NCI-H1105 (cell line): Measurements from ENCODE around the gene WSCD2.

Experiments used
- DNase-seq: peaks from one replicate; lab custom pipeline; 2025; lab: John Stamatoyannopoulos, UW

WSCD2 gene

GRCh38 chr12:108109504-108109903 is 19.6 kb upstream of the WSCD2 start:
- no peak for DNase-seq

DNA sequence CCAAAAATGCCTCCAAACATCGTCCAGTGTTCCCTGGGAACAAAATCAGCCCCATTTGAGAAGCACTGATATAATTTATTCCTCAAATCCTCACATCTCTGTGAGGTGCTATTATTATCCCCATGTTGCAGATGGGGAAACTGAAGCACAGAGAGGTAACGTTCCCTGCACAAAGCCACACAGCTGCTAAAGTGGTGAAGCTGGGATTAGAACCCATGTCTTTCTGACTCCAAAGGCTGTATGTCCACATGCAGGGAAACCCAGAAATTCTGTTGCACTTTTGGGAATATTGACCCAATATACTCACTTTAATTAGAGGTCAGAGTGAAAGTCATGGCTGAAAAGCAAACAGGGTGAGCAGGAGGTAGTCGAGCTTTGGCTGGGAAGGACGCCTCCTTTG is 19.1 kb upstream of the WSCD2 start:
- DNase-seq: no peak

DNA sequence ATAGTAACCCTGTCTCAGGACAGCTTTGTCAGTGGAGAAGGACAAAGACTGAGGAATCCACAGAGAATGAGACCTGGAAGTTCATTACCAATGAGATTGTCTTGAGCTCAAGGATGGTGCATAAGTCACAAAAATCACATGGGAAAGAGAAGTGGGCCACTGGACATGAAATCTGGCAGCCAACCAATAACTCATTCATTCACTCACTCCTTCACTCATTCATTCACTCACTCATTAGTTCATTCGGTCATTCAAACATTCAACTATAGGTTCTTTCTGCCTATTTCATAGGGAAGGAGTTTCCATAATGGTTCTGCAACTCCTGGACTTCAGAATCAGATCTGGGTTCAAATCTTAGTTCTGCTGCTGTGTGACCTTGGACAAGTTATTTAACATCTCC is 18.2 kb upstream of the WSCD2 start:
- no peak for DNase-seq

- no peak for DNase-seq
Observed at GRCh38 chr12:108112832-108113556, 16.1 kb upstream of the WSCD2 start.

- no peak for DNase-seq
Observed at GRCh38 chr12:108115123-108116121, 13.7 kb upstream of the WSCD2 start.

- DNase-seq: no peak
Observed at GRCh38 chr12:108116254-108116653, 12.8 kb upstream of the WSCD2 start.

DNA sequence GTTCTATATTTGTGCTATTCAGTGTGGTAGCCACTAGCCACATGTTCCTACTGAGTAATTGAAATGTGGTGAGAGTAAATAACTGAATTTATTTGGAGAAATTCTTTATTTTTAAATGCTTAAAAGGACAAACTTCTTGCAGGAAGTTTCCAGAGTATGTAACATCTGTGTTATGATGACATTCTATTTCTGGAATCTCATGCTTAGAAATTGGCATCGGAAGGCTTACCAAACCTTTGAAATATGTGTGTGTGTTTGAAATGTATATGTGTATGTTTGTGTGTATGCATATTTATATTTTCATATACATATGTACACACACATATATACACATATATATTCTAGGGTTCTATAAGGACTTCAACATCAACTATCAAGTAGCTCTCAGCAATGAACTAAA is 12.4 kb upstream of the WSCD2 start:
- DNase-seq: no peak

DNA sequence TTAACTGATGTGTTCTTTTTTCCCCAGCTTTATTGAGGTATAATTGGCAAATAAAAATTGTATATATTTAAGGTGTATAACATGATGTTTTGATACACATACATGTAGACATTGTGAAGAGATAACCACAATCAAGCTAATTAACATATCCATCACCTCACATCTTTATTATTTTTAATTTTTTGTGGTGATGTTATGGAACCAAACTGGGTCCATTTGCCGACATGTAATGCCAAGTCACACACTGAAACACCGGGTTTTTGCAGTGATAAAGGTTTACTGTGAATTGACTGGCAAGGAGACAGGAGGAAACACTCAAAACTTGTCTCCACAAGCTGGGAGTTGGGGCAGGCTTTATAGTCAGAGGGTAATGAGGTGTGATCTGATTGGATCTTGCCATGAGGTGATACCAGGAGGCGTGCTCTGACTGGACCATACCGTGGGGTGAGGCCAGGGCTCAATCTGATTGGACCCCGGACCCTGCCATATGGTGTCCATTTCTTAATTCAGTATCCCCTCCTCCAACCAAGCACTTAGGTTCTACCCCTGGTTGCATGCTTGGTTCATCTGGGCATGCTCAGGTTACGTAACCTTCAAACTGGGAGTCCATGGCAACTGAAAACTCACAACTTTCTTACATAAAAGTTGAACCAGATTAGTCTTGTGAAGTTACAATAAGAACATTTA is 11.8 kb upstream of the WSCD2 start:
- peak; percentile 41 for DNase-seq

DNA sequence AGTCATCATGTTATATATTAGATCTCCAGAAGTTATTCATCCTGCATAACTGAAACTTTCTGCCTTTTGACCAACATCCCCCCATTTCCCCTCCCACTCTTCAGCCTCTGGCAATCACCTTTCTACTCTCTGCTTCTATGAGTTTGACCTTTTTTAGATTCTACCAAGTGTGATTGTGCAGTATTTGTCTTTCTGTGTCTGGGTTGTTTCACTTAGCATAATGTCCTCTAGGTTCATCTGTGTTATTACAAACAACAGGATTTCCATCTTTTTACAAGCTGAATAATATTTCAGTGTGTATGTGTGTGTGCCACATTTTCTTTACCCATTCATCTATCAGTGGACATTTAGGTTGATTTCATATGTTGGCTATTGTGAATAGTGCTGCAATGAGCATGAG is 11.2 kb upstream of the WSCD2 start:
- DNase-seq: no peak

GRCh38 chr12:108119126-108119973 is 9.7 kb upstream of the WSCD2 start:
- DNase-seq: no peak

GRCh38 chr12:108119974-108120862 is 8.9 kb upstream of the WSCD2 start:
- DNase-seq: no peak

GRCh38 chr12:108120863-108121165 is 8.3 kb upstream of the WSCD2 start:
- no peak for DNase-seq

DNA sequence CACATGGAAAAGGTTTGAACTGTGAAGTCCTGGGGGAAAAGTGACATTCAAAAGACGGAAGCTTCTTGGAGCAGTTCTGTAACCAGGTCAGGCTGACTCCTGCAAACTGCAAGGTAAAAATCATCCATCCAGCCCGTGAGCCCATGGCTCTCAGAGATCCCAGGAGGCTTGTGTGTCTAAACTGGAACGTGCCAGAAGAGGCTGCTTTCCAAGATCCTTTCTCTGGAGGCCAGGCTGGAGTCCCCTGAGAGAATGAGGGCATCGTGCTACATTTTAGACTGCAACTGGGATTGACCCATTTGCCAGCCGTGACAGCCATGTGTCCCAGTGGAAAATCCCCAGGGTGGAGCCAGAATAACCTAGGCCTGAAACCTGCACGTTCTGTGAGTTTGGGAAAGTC is 7.8 kb upstream of the WSCD2 start:
- DNase-seq: no peak

DNA sequence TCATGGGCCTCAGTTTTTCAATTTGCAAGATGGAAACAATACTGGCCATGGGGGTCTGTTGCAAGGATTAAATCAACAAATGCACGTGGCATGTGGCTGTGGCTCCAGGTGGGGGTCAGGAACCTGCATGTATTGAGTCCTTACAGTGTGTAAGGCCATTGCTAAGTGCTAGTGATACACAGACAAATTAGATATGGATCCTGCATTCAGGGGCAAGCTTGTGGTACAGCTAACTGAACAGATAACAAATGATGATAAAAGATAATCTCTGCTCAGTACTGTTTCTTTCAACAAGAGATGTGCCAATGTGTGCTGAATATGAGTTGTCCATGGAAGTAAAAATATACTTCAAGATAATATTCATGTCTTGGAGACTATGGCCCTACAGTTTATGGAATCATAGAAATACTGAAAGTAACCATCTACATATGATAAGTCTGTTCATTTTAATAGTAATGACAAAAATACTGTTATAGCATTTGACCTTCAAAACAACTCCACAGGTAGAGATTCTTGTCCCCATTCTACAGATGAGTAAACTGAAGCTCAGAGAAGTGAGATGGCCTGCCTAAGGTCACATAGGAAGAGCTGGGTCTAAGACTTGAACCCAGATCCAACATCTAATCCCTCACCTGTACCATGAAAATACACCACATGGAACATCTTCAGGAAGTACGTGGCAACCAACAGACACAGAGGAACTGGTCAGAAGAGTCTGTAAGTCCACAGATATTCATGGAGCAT is 7.2 kb upstream of the WSCD2 start:
- no peak for DNase-seq

DNA sequence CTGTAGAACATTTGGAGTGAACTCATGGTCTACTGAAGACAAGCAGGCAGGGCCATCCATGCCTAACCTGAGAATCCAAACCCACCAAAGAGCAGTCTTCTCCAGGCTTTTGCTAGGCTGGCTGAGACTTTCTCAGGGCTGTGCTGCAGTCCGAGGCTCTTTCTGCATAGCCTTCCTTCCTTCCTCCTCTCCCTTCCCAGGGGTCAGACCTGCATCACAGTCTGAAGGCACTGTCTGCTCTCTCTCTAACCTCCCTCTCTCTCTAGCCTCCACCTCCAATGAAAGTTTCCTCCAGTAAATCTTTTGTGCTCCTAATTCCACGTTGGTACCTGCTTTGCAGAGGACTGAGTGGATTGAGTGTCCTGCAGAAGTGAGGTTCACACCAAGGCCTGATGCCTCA is 6.4 kb upstream of the WSCD2 start:
- DNase-seq: no peak

GRCh38 chr12:108123402-108123801 is 5.7 kb upstream of the WSCD2 start:
- no peak for DNase-seq

GRCh38 chr12:108125073-108125472 is 4.0 kb upstream of the WSCD2 start:
- DNase-seq: no peak

DNA sequence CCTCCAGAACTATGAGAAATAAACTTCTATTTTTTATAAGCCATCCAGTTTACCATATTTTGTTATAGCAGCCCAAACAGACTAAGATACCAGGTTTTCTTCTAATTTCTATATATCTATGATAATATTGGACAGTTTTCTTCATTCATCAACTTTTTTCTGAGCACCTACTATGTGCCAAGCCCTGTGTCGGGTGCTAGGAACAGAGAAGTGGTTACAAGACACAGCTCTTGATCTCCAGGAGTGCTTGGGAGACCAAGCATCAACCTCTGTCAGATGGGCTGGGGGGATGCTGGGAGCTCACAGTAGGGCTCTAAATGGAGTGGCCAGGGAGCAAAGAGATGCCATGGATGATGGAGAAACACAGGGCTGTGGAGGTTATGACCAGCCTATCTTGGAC is 2.9 kb upstream of the WSCD2 start:
- no peak for DNase-seq

- DNase-seq: no peak
Observed at GRCh38 chr12:108126990-108127501, 2.0 kb upstream of the WSCD2 start.

DNA sequence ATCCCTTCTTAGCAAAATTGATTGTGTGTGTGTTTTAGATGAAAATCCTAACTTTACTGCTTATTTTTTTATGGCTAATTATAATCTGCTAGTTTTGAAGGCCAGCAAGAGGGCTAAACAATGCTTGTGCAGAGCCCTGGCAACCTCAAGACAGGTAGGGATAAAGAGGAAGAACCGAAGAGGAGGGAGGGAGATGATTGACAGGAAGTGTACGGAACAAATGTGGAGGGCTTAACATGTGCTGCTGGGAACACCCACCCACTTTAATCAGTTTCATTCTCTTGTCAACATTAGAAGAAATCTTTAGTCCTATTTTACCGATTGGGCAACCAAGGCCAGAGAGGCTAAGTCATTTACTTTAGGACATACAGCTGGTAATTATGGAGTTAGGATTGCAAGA is 1.4 kb upstream of the WSCD2 start:
- DNase-seq: no peak
